ENCODE measurements around the gene CRELD1. TPM values are rescaled to one million over a fixed set of nuclear protein-coding genes. Genes with fewer than 3 reads are reported as not detected.
A peak's percentile ranks its signal among the peaks of the same experiment; 100 is the strongest.

The CRELD1 gene
- total and polyA plus RNA-seq, 3 experiments from 2014 or later: 14.0 to 24.5 (median 16.0) TPM

DNA sequence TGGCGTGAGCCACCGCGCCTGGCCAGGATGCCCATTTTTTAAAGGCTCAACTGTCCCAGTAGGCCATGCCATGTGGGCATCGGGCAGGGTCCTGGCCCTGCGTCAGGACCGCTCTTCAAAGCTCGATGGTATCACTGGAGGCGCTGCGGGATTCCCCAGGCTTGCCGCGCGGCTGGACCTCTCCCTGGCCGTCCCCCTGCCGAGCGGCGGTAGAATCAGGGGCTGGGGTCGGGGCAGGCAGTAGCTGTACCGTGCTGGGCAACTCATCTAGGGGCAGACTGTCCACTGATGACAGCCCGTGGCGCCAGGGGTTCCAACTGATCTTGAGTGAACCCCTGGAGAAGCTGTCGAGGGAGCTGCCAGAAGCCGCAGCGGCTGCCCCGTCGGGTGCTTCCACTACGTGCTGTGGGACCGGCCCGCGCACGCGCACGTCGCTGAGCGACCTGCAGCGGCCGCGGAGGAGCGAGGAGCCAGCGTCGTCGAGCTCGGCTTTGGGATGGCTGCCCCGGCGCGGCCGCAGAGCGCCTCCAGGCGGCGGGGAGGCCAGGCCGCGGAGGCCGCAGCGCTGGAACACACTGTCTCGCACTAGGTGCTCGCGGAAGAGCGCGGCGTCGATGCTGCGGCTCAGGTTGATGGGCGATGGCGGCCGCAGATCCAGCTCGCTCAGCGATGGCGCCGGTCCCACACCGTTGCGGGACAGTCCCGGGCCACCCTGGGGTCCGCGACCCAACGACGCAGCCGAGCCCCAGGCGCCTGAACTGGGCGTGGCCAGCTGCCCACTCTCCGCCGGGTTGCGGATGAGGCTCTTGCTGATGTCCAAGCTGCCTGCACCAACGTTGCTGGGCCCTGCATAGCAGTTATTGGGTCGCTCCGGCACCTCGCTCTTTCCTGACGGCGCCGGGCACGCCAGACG is 12.7 kb downstream of the CRELD1 start:
- H3K9me3 ChIP-seq (ENCODE audit: low read length): no peaks in the 10 kb centered on the region
- H3K36me3 ChIP-seq (ENCODE audit: insufficient read depth, low read length): peaks cover 6% of the 10 kb centered on the region
- H3K36me3 Mint-ChIP-seq: peaks cover 0 to 31% (median 2%) of the 10 kb centered on the region in 3 donors
- peaks cover 6% of the 10 kb centered on the region for H3K4me1 ChIP-seq (ENCODE audit: insufficient read depth, low read length)
- no peaks in the 10 kb centered on the region for H3K27me3 ChIP-seq (ENCODE audit: insufficient read depth, low read length, poor library complexity, severe bottlenecking)
- peaks cover 6 to 7% (median 7%) of the 10 kb centered on the region in 3 donors for H3K4me1 Mint-ChIP-seq
- ChIA-PET CTCF (interaction anchor here (0.6 to 2.0 kb wide), 14 partner anchors 11 to 442 kb away, joined by 3 to 23 read pairs (median 4); partner anchors contain the start of gene CRELD1), POLR2A (interaction anchor here (0.8 to 2.1 kb wide), 3 partner anchors 13 to 55 kb away, joined by 3 to 28 read pairs (median 4); partner anchors contain the start of gene CRELD1)
- H3K27me3 Mint-ChIP-seq: no peaks in the 10 kb centered on the region
- DNase-seq: peak; percentile 74 to 85 (median 80)
- H3K4me3 ChIP-seq (ENCODE audit: low read length): peak overlapping the region; percentile 28
- no peaks in the 10 kb centered on the region for H3K9me3 Mint-ChIP-seq
- no peak overlapping the region for H3K27ac ChIP-seq (ENCODE audit: low read depth, low read length)
- peak overlapping the region; percentile 68 to 82 (median 76) for H3K4me3 Mint-ChIP-seq
- H3K27ac Mint-ChIP-seq: peak overlapping the region; percentile 68 to 96 (median 87)

DNA sequence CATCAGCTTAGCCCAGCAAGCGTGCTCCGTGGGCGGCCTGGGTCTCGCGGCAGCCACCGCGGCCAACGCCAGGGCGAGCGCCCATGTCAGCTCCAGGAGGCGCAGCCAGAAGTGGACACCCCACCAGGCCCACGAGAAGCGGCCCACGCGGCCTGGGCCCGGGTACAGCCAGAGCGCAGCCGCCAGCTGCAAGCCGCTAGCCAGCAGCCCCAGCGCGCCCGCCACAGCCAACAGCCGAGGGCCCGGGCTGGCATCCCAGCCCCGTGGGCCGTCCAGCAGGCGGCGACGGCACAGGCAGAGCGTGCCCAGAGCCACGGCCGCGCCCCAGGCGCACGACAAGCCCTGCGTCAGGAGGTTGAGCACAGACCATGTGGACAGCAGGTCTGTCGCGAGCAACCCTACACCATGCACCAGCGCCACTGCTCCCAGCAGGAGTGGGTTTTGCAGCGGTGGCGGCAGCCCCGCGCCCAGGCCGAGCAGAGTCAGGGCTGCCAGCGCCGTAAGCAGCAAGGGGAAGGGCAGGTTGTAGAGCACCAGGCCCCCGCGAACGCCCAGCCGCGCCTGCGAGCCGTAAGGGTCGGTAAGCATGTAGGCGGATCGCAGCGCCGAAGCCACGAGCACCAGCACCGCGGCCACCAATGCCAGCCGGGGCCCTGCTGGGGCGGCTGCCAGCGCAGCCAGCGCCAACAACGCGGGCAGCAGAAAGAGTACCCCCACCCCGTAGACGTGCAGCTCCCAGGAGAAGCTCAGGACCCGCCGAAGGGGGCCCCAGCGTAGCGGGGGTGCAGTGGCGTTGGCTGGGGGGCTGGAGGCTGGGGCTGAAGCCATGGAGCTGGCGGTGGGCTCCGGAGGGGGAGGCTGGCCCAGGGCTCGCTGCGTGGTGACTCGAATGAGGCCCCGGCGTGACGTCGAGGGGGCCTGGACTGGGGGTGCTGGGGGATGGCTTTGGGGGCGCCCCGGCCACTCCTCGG is 13.7 kb downstream of the CRELD1 start:
- H3K36me3 ChIP-seq (ENCODE audit: insufficient read depth, low read length): peaks cover 6% of the 10 kb centered on the region
- H3K4me3 ChIP-seq (ENCODE audit: low read length): no peak overlapping the region
- Mint-ChIP-seq H3K27me3 (no peaks in the 10 kb centered on the region), H3K9me3 (no peaks in the 10 kb centered on the region), H3K36me3 (peaks cover 0 to 25% (median 2%) of the 10 kb centered on the region in 3 donors), H3K27ac (peak overlapping the region in 1 of 8 donors; percentile 63), H3K4me3 (no peak overlapping the region), H3K4me1 (peaks cover 9 to 14% (median 11%) of the 10 kb centered on the region in 3 donors)
- no peaks in the 10 kb centered on the region for H3K9me3 ChIP-seq (ENCODE audit: low read length)
- H3K27ac ChIP-seq (ENCODE audit: low read depth, low read length): no peak overlapping the region
- DNase-seq: no peak
- POLR2A ChIA-PET: interaction anchor here (0.6 to 2.1 kb wide), 5 partner anchors 14 to 137 kb away, joined by 3 to 28 read pairs (median 4); partner anchors contain the start of genes CRELD1 and TTLL3
- CTCF ChIA-PET: interaction anchor here (0.6 to 2.0 kb wide), 9 partner anchors 12 to 443 kb away, joined by 3 to 23 read pairs (median 5); partner anchors contain the start of gene CRELD1
- H3K4me1 ChIP-seq (ENCODE audit: insufficient read depth, low read length): peaks cover 11% of the 10 kb centered on the region
- no peaks in the 10 kb centered on the region for H3K27me3 ChIP-seq (ENCODE audit: insufficient read depth, low read length, poor library complexity, severe bottlenecking)

- POLR2A ChIA-PET: no interaction called here
- no peaks in the 10 kb centered on the region for H3K9me3 ChIP-seq (ENCODE audit: low read length)
- peaks cover 0 to 16% (median 0%) of the 10 kb centered on the region in 3 donors for H3K36me3 Mint-ChIP-seq
These were observed 15.0 kb downstream of the CRELD1 start for GRCh38 chr3:9948586-9948985.

GRCh38 chr3:9949115-9949514 is 15.5 kb downstream of the CRELD1 start:
- Mint-ChIP-seq H3K27me3 (no peaks in the 10 kb centered on the region), H3K27ac (no peak overlapping the region), H3K4me3 (peak overlapping the region in 1 of 7 donors; percentile 44), H3K36me3 (peaks cover 0 to 11% (median 0%) of the 10 kb centered on the region in 3 donors), H3K9me3 (no peaks in the 10 kb centered on the region), H3K4me1 (peaks cover 9 to 21% (median 11%) of the 10 kb centered on the region in 3 donors)
- H3K9me3 ChIP-seq (ENCODE audit: low read length): no peaks in the 10 kb centered on the region
- peaks cover 6% of the 10 kb centered on the region for H3K36me3 ChIP-seq (ENCODE audit: insufficient read depth, low read length)
- H3K27ac ChIP-seq (ENCODE audit: low read depth, low read length): no peak overlapping the region
- peaks cover 11% of the 10 kb centered on the region for H3K4me1 ChIP-seq (ENCODE audit: insufficient read depth, low read length)
- DNase-seq: no peak
- POLR2A ChIA-PET: interaction anchor here (0.6 to 1.5 kb wide), 2 partner anchors 16 to 26 kb away, joined by 5 to 6 read pairs; partner anchors contain the start of gene CRELD1
- no peaks in the 10 kb centered on the region for H3K27me3 ChIP-seq (ENCODE audit: insufficient read depth, low read length, poor library complexity, severe bottlenecking)
- CTCF ChIA-PET: interaction anchor here (1.9 kb wide), 1 partner anchor 16 kb away, joined by 11 read pairs; the partner anchor contains the start of gene CRELD1
- H3K4me3 ChIP-seq (ENCODE audit: low read length): no peak overlapping the region

More at GRCh38 chr3:9948586-9948985, 15.0 kb downstream of the CRELD1 start:
- Mint-ChIP-seq H3K27ac (no peak overlapping the region), H3K4me3 (peak overlapping the region in 2 of 7 donors; percentile 13 to 67), H3K4me1 (peaks cover 9 to 21% (median 11%) of the 10 kb centered on the region in 3 donors), H3K27me3 (no peaks in the 10 kb centered on the region), H3K9me3 (no peaks in the 10 kb centered on the region)
- H3K4me1 ChIP-seq (ENCODE audit: insufficient read depth, low read length): peaks cover 11% of the 10 kb centered on the region
- H3K27ac ChIP-seq (ENCODE audit: low read depth, low read length): no peak overlapping the region
- no peak for DNase-seq
- H3K4me3 ChIP-seq (ENCODE audit: low read length): no peak overlapping the region
- peaks cover 6% of the 10 kb centered on the region for H3K36me3 ChIP-seq (ENCODE audit: insufficient read depth, low read length)
- H3K27me3 ChIP-seq (ENCODE audit: insufficient read depth, low read length, poor library complexity, severe bottlenecking): no peaks in the 10 kb centered on the region
- CTCF ChIA-PET: interaction anchor here (1.9 kb wide), 1 partner anchor 16 kb away, joined by 11 read pairs; the partner anchor contains the start of gene CRELD1

DNA sequence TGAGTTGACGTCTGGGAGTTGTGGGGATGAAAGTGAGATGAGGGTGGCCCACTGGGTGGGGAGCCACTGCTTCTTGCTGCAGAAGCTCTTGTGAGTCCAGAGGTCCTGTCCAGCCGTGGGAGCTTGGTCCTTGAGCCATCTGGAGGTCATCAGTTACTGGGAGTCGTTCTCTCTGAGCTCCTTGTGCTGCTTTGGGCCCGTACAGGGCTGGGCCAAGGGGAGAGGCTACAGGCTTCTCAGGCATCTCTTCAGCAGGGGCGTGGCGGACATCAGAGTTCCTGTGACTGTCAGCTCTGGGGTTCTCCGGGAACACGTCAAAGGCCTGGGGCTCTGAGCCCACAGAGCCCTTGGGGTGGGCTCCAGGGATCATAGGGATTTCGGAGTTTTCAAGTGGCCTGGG is 16.0 kb downstream of the CRELD1 start:
- Mint-ChIP-seq H3K9me3 (no peaks in the 10 kb centered on the region), H3K4me3 (peak overlapping the region in 1 of 7 donors; percentile 44), H3K36me3 (peaks cover 0 to 9% (median 0%) of the 10 kb centered on the region in 3 donors), H3K27ac (peak overlapping the region in 1 of 8 donors; percentile 15), H3K27me3 (no peaks in the 10 kb centered on the region), H3K4me1 (peaks cover 9 to 21% (median 11%) of the 10 kb centered on the region in 3 donors)
- peaks cover 4% of the 10 kb centered on the region for H3K36me3 ChIP-seq (ENCODE audit: insufficient read depth, low read length)
- DNase-seq: no peak
- no peaks in the 10 kb centered on the region for H3K9me3 ChIP-seq (ENCODE audit: low read length)
- peaks cover 11% of the 10 kb centered on the region for H3K4me1 ChIP-seq (ENCODE audit: insufficient read depth, low read length)
- no peak overlapping the region for H3K4me3 ChIP-seq (ENCODE audit: low read length)
- POLR2A ChIA-PET: interaction anchor here (0.6 to 1.5 kb wide), 2 partner anchors 16 to 27 kb away, joined by 5 to 6 read pairs; partner anchors contain the start of gene CRELD1
- CTCF ChIA-PET: interaction anchor here (1.9 kb wide), 1 partner anchor 17 kb away, joined by 11 read pairs; the partner anchor contains the start of gene CRELD1
- no peak overlapping the region for H3K27ac ChIP-seq (ENCODE audit: low read depth, low read length)
- H3K27me3 ChIP-seq (ENCODE audit: insufficient read depth, low read length, poor library complexity, severe bottlenecking): no peaks in the 10 kb centered on the region

- CTCF ChIA-PET: interaction anchor here (4.0 kb wide), 1 partner anchor 18 kb away, joined by 32 read pairs; the partner anchor contains the start of gene CRELD1
- H3K36me3 ChIP-seq (ENCODE audit: insufficient read depth, low read length): no peaks in the 10 kb centered on the region
- H3K4me1 Mint-ChIP-seq: peaks cover 9 to 21% (median 11%) of the 10 kb centered on the region in 3 donors
- POLR2A ChIA-PET: interaction anchor here (2.9 kb wide), 1 partner anchor 18 kb away, joined by 22 read pairs; the partner anchor contains the start of gene CRELD1
- H3K27me3 ChIP-seq (ENCODE audit: insufficient read depth, low read length, poor library complexity, severe bottlenecking): no peaks in the 10 kb centered on the region
- no peaks in the 10 kb centered on the region for H3K27me3 Mint-ChIP-seq
- peak overlapping the region; percentile 69 for H3K4me3 ChIP-seq (ENCODE audit: low read length)
- peak overlapping the region in 6 of 8 donors; percentile 20 to 92 (median 63) for H3K27ac Mint-ChIP-seq
- peaks cover 0 to 3% (median 0%) of the 10 kb centered on the region in 3 donors for H3K36me3 Mint-ChIP-seq
- no peaks in the 10 kb centered on the region for H3K9me3 ChIP-seq (ENCODE audit: low read length)
- no peak overlapping the region for H3K27ac ChIP-seq (ENCODE audit: low read depth, low read length)
- peaks cover 11% of the 10 kb centered on the region for H3K4me1 ChIP-seq (ENCODE audit: insufficient read depth, low read length)
- DNase-seq: no peak
- no peaks in the 10 kb centered on the region for H3K9me3 Mint-ChIP-seq
- peak overlapping the region; percentile 81 to 94 (median 86) for H3K4me3 Mint-ChIP-seq
These were observed 17.5 kb downstream of the CRELD1 start for GRCh38 chr3:9951126-9951525.

DNA sequence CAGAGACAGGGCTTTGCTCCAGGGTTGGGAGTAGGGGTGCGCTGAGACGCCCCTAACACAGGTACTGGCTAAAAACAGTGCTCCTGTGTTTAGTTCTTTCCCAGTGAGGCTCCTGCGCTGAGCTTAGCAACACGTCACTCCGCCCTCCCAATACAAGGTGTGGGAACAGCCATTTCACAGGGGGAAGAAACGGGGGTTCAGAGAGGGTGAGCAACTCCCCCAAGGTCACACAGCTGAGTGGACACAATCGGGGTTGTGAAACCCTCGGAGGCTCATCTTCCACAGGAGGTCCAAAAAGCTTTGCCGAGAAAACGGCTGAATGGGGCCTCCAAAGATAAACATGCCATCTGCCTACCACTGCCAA is 17.9 kb downstream of the CRELD1 start:
- no peak for DNase-seq
- peaks cover 9 to 21% (median 11%) of the 10 kb centered on the region in 3 donors for H3K4me1 Mint-ChIP-seq
- H3K9me3 Mint-ChIP-seq: no peaks in the 10 kb centered on the region
- no peaks in the 10 kb centered on the region for H3K9me3 ChIP-seq (ENCODE audit: low read length)
- H3K4me1 ChIP-seq (ENCODE audit: insufficient read depth, low read length): peaks cover 11% of the 10 kb centered on the region
- H3K4me3 Mint-ChIP-seq: peak overlapping the region; percentile 81 to 94 (median 86)
- H3K27me3 ChIP-seq (ENCODE audit: insufficient read depth, low read length, poor library complexity, severe bottlenecking): no peaks in the 10 kb centered on the region
- H3K27me3 Mint-ChIP-seq: no peaks in the 10 kb centered on the region
- ChIA-PET POLR2A (interaction anchor here (2.9 kb wide), 1 partner anchor 19 kb away, joined by 22 read pairs; the partner anchor contains the start of gene CRELD1), CTCF (interaction anchor here (1.1 to 4.0 kb wide), 3 partner anchors 13 to 35 kb away, joined by 3 to 32 read pairs (median 4); partner anchors contain the start of genes CRELD1 and EMC3)
- H3K27ac ChIP-seq (ENCODE audit: low read depth, low read length): no peak overlapping the region
- H3K27ac Mint-ChIP-seq: peak overlapping the region in 5 of 8 donors; percentile 61 to 92 (median 83)
- H3K36me3 Mint-ChIP-seq: peaks cover 0 to 3% (median 0%) of the 10 kb centered on the region in 3 donors
- no peaks in the 10 kb centered on the region for H3K36me3 ChIP-seq (ENCODE audit: insufficient read depth, low read length)
- peak overlapping the region; percentile 69 for H3K4me3 ChIP-seq (ENCODE audit: low read length)

Measured in CD8-positive, alpha-beta memory T cell (primary cell).